PC-3 (cell line): Measurements from ENCODE around the gene RBM20. TPM values are rescaled to one million over a fixed set of nuclear protein-coding genes. Genes with fewer than 3 reads are reported as not detected.

Experiments
- ATAC-seq: fragments of 200-7000 bp; cut with Tn5 transposase; 2 replicates; pipeline ENCODE4 v1.9.1; 2020; ENCODE audit warnings: mild to moderate bottlenecking, moderate library complexity
- BruUV-seq: library from RNA; stranded (reverse); fragments of 400-500 nt; replicated peaks from 2 replicates; lab custom pipeline; 2021; lab: Mats Ljungman, UMichigan
- CTCF ChIA-PET: fragments of 300-600 bp; sonication (Branson Sonifier 250); formaldehyde crosslinking; loops from one replicate; lab custom pipeline; 2022; ENCODE audit warnings: antibody characterized with exemption; lab: Charles Lee
- POLR2A ChIA-PET: fragments of 300-600 bp; sonication (Branson Sonifier 250); formaldehyde crosslinking; loops from one replicate; lab custom pipeline; 2022; ENCODE audit warnings: antibody characterized with exemption; ENCODE audit not compliant: unreplicated experiment; lab: Charles Lee
- DNase-seq: peaks from one replicate; pipeline ENCODE4 v3.0.0-alpha.2; 2015
- H2AFZ ChIP-seq: fragments of 300-600 bp; sonication (generic); 2 replicates; pipeline ENCODE4 v1.6.0; 2016; ENCODE audit warnings: antibody characterized with exemption, low read length
- H3F3A ChIP-seq: fragments of 300-600 bp; sonication (generic); one replicate; pipeline ENCODE4 v1.6.0; 2017; ENCODE audit warnings: antibody characterized with exemption, low read length, control low read depth, mild to moderate bottlenecking; ENCODE audit not compliant: unreplicated experiment
- H3K27ac ChIP-seq: fragments of 300-600 bp; sonication (generic); 2 replicates; pipeline ENCODE4 v1.5.1; 2016; ENCODE audit warnings: mild to moderate bottlenecking, low read length
- H3K27me3 ChIP-seq: fragments of 300-600 bp; sonication (generic); 2 replicates; pipeline ENCODE4 v1.6.1; 2016; ENCODE audit warnings: low read length, mixed read lengths
- H3K36me3 ChIP-seq: fragments of 300-600 bp; sonication (generic); 2 replicates; pipeline ENCODE4 v1.6.1; 2016; ENCODE audit warnings: low read depth, mixed run types, low read length, mixed read lengths
- H3K4me1 ChIP-seq: fragments of 300-600 bp; sonication (generic); 2 replicates; pipeline ENCODE4 v1.5.1; 2016; ENCODE audit warnings: low read length; ENCODE audit not compliant: insufficient read depth
- H3K4me2 ChIP-seq: fragments of 300-600 bp; sonication (generic); 2 replicates; pipeline ENCODE4 v1.6.0; 2016; ENCODE audit warnings: low read length
- H3K4me3 ChIP-seq: fragments of 300-600 bp; sonication (generic); 2 replicates; pipeline ENCODE4 v1.5.1; 2016; ENCODE audit warnings: mild to moderate bottlenecking, low read length, mixed read lengths
- H3K79me2 ChIP-seq: fragments of 300-600 bp; sonication (generic); 2 replicates; pipeline ENCODE4 v1.6.1; 2017; ENCODE audit warnings: low read length, mixed read lengths
- H3K9ac ChIP-seq: fragments of 300-600 bp; sonication (generic); 2 replicates; pipeline ENCODE4 v1.6.0; 2016; ENCODE audit warnings: mild to moderate bottlenecking, low read length
- H3K9me2 ChIP-seq: fragments of 300-600 bp; sonication (generic); replicated peaks from 2 replicates; pipeline ENCODE4 v1.6.1; 2016; ENCODE audit warnings: mixed run types, low read length, mixed read lengths
- H3K9me3 ChIP-seq: fragments of 300-600 bp; sonication (generic); 2 replicates; pipeline ENCODE4 v1.6.1; 2016; ENCODE audit warnings: low read length, mixed read lengths
- H4K20me1 ChIP-seq: fragments of 300-600 bp; sonication (generic); 2 replicates; pipeline ENCODE4 v1.6.1; 2016; ENCODE audit warnings: low read length, mixed read lengths
- CTCF ChIP-seq: fragments of 300-600 bp; sonication (generic); conservative IDR thresholded peaks from 2 replicates; pipeline ENCODE4 v1.5.1; 2017; ENCODE audit warnings: antibody characterized with exemption, low read depth, mild to moderate bottlenecking, low read length
- EZH2 ChIP-seq: fragments of 300-600 bp; sonication (generic); IDR thresholded peaks from one replicate; pipeline ENCODE4 v1.6.1; 2017; ENCODE audit warnings: antibody characterized with exemption, mild to moderate bottlenecking, low read length; ENCODE audit not compliant: unreplicated experiment
- EZH2phosphoT487 ChIP-seq: fragments of 300-600 bp; sonication (generic); IDR thresholded peaks from 2 replicates; pipeline ENCODE4 v1.6.1; 2018; ENCODE audit warnings: mild to moderate bottlenecking, antibody characterized with exemption, low read length, borderline replicate concordance
- intact Hi-C: fragments of 100-400 bp; cut with micrococcal nuclease; formaldehyde crosslinking; loops from 2 replicates; pipeline ENCODE4 v1.9.0; 2023
- total RNA-seq: library from RNA; depleted of rRNA; stranded (reverse); fragments of >200 nt; gene quantifications from 2 replicates; pipeline ENCODE4 v1.2.3, GENCODE V29; 2014

RBM20 gene
- total RNA-seq, 1 experiment from 2014 or later = 0.40 TPM

DNA sequence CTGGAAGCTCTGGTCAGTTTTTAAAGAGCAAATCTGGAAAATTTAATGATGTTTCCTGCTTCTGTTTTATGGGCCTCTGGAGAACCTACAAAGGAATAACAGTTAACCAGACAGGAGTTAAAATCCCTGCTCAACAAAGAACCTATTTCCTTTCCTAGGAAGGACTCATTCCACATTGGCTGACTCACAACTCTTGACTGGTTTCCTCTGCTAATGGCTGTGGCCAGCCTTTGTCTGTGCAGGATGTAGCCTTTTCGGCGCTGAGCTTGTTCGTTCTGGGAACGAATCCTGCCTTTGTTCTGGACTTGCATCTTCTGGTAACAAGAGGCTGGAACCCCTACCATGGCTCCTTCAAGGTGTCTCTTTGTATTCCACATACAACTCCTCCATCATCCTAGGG lies 114.8 kb downstream of the RBM20 start:
- no peaks in the 10 kb centered on the region for H4K20me1 ChIP-seq
- H3K9ac ChIP-seq = no peak overlapping the region
- no peaks in the 10 kb centered on the region for H3K27me3 ChIP-seq
- H3K79me2 ChIP-seq = no peaks in the 10 kb centered on the region
- no peaks in the 10 kb centered on the region for H3K9me2 ChIP-seq
- H3K4me1 ChIP-seq = peaks cover 18% of the 10 kb centered on the region
- peak overlapping the region; percentile 73 for H2AFZ ChIP-seq
- TF ChIP-seq EZH2 (no peak), CTCF (no peak), EZH2phosphoT487 (no peak)
- DNase-seq (peak; percentile 75), ATAC-seq (peak; percentile 95)
- ChIA-PET POLR2A (interaction anchor here (0.7 kb wide), 1 partner anchor 15 kb away, joined by 5 read pairs; no protein-coding TSS in a partner anchor), CTCF (no interaction called here)
- no peaks in the 10 kb centered on the region for H3K36me3 ChIP-seq
- intact Hi-C loops = loop anchor here (2.0 to 5.0 kb wide), 2 partner anchors 16 to 128 kb away; no protein-coding TSS in a partner anchor
- H3K4me2 ChIP-seq = peak overlapping the region; percentile 54
- no TSS peak for BruUV-seq
- no peak overlapping the region for H3K4me3 ChIP-seq
- no peaks in the 10 kb centered on the region for H3F3A ChIP-seq
- peak overlapping the region; percentile 9; the same call in 1 of the 2 replicates for H3K27ac ChIP-seq
- H3K9me3 ChIP-seq = no peaks in the 10 kb centered on the region

DNA sequence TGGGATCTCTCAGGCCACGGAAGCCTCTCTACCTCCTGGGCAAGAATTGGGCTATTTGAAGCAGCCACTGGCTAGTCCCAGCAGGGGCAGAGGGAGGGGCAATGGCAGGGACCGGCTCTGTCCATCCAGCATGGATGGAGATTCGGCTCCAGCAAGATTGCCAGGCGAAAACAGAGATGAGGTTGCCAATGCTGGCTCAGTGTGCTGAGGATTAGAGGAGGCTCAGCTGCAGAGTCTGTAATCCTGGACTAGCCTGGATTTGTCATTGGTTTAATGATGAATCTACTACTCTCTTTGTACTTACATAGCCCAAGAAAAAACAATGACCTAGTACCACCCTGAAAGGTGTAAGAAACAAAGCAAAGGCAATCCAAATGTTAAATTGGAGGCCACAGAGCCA lies 115.4 kb downstream of the RBM20 start:
- Histone ChIP-seq H3K9me2 (no peaks in the 10 kb centered on the region), H3K9ac (no peak overlapping the region), H3K36me3 (no peaks in the 10 kb centered on the region), H4K20me1 (no peaks in the 10 kb centered on the region), H3K9me3 (no peaks in the 10 kb centered on the region), H3K27me3 (no peaks in the 10 kb centered on the region), H3K4me2 (0 out of 2 replicates have a peak overlapping the region, but pooled peaks have one; percentile 54), H3K4me1 (peaks cover 17% of the 10 kb centered on the region), H3F3A (no peaks in the 10 kb centered on the region), H3K27ac (no peak overlapping the region), H3K4me3 (no peak overlapping the region), H2AFZ (0 out of 2 replicates have a peak overlapping the region, but pooled peaks have one; percentile 73), H3K79me2 (no peaks in the 10 kb centered on the region)
- CTCF ChIA-PET = no interaction called here
- no TSS peak for BruUV-seq
- POLR2A ChIA-PET = interaction anchor here (0.6 kb wide), 1 partner anchor 159 kb away, joined by 17 read pairs; the partner anchor contains the start of gene BBIP1
- DNase-seq = no peak
- TF ChIP-seq CTCF (no peak), EZH2phosphoT487 (no peak), EZH2 (no peak)
- intact Hi-C loops = loop anchor here (2.0 to 5.0 kb wide), 2 partner anchors 15 to 128 kb away; no protein-coding TSS in a partner anchor
- no peak for ATAC-seq

DNA sequence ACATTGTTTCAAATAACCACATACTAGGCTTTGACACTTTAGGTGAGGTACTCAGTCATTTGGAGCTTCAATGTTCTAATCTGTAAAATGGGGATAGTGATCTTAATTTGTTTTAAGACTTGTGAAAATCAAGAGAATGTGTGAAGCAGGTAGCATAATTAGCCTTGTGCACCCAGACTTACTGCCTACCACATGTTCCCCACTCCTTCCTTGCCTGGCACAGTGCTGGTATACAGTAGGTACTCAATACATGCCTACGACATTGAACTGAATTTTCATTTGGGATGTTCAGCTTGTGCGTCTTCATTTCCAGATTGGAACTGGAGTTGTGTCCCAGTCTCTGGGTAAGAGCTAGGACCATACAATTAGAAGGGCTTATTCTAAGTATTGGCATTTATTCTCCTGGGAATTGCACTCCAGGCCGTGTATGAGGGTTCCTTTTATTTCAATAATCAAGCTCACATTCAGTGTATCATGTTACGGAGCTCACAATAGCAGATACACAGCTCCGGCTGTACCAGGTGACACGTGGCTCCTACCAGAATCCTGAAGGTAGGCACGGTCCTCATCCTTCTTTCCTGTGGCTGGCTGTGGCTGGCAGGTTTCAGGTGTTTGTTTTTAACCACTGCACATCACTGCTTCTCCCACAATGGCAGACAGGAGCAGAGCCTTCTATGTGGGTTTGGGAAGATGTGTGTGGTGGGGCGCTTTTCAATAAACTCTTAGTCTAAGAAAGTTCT lies 118.1 kb downstream of the RBM20 start:
- DNase-seq (no peak), ATAC-seq (no peak)
- Histone ChIP-seq H3K9ac (no peak overlapping the region), H3K27ac (no peak overlapping the region), H3K4me3 (no peak overlapping the region), H3K9me3 (no peaks in the 10 kb centered on the region), H3K79me2 (no peaks in the 10 kb centered on the region), H4K20me1 (no peaks in the 10 kb centered on the region), H3K36me3 (no peaks in the 10 kb centered on the region), H3K9me2 (no peaks in the 10 kb centered on the region), H2AFZ (no peak overlapping the region), H3K27me3 (no peaks in the 10 kb centered on the region), H3K4me1 (peaks cover 13% of the 10 kb centered on the region; the same call in 1 of the 2 replicates), H3K4me2 (no peak overlapping the region), H3F3A (no peaks in the 10 kb centered on the region)
- TF ChIP-seq CTCF (no peak), EZH2phosphoT487 (no peak), EZH2 (no peak)
- POLR2A ChIA-PET = no interaction called here
- CTCF ChIA-PET = no interaction called here
- intact Hi-C loops = no loop called here
- BruUV-seq = no TSS peak
